ENCODE data around the gene METTL2A. TPM values are rescaled to one million over a fixed set of nuclear protein-coding genes. Genes with fewer than 3 reads are reported as not detected.
A peak's percentile ranks its signal among the peaks of the same experiment; 100 is the strongest.
"Not testable (repeated sequence)": the region's sequence is repeated elsewhere in the genome, so short reads cannot be mapped to it uniquely, and the experiment has no call there.

Gene METTL2A
- total RNA-seq, 1 donor from 2014 or later: 26.1 TPM

- peak; percentile 94 for DNase-seq (ENCODE audit: low read depth)
Observed at GRCh38 chr17:62470666-62471379, 47.1 kb downstream of the METTL2A start.

GRCh38 chr17:62471380-62471880 is 47.7 kb downstream of the METTL2A start:
- DNase-seq (ENCODE audit: low read depth): not testable (repeated sequence)

GRCh38 chr17:62473030-62473982 is 49.6 kb downstream of the METTL2A start:
- DNase-seq (ENCODE audit: low read depth): peak; percentile 67

GRCh38 chr17:62477111-62477510 is 53.4 kb downstream of the METTL2A start:
- DNase-seq (ENCODE audit: low read depth): not testable (repeated sequence)

GRCh38 chr17:62477718-62478408 is 54.2 kb downstream of the METTL2A start:
- DNase-seq (ENCODE audit: low read depth): peak; percentile 17

GRCh38 chr17:62478424-62478879 is 54.8 kb downstream of the METTL2A start, which contains the start of gene TLK2:
TLK2 (plus strand) TSS chr17:62478825; CDS start chr17:62481126, 2,301 bp downstream.
- peak; percentile 86 for DNase-seq (ENCODE audit: low read depth)

GRCh38 chr17:62478880-62479638 is 55.4 kb downstream of the METTL2A start:
- peak; percentile 32 for DNase-seq (ENCODE audit: low read depth)

GRCh38 chr17:62479639-62480258 is 56.1 kb downstream of the METTL2A start:
- DNase-seq (ENCODE audit: low read depth): peak; percentile 39

GRCh38 chr17:62482553-62482952 is 58.9 kb downstream of the METTL2A start:
- not testable (repeated sequence) for DNase-seq (ENCODE audit: low read depth)

GRCh38 chr17:62490990-62491389 is 67.3 kb downstream of the METTL2A start:
- not testable (repeated sequence) for DNase-seq (ENCODE audit: low read depth)

GRCh38 chr17:62493049-62493655 is 69.5 kb downstream of the METTL2A start:
- peak; percentile 22 for DNase-seq (ENCODE audit: low read depth)

GRCh38 chr17:62494073-62494472 is 70.4 kb downstream of the METTL2A start:
- DNase-seq (ENCODE audit: low read depth): not testable (repeated sequence)

GRCh38 chr17:62496344-62496743 is 72.6 kb downstream of the METTL2A start:
- DNase-seq (ENCODE audit: low read depth): not testable (repeated sequence)

- peak; percentile 5 for DNase-seq (ENCODE audit: low read depth)
Observed at GRCh38 chr17:62498796-62499195, 75.1 kb downstream of the METTL2A start.

Other genes with a start within 250 kb of the METTL2A start
- gene EFCAB3, start 43.3 kb upstream of the METTL2A start, total RNA-seq: not detected in 2 replicates
- gene TLK2, start 54.9 kb downstream of the METTL2A start, total RNA-seq: 51.4 and 71.1 TPM in 2 replicates
- gene MRC2, start 203.8 kb downstream of the METTL2A start, total RNA-seq: 143 and 161 TPM in 2 replicates